SK-N-SH (cell line): Measurements from ENCODE around the gene ACBD7. TPM values are rescaled to one million over a fixed set of nuclear protein-coding genes. Genes with fewer than 3 reads are reported as not detected.

ENCODE experiments used
- CTCF ChIA-PET: fragments of 300-600, 350-600 bp; formaldehyde crosslinking; extraction: SDS; loops from one replicate; lab custom pipeline; 2021; lab: Yijun Ruan, JAX
- POLR2A ChIA-PET: fragments of 350-600 bp; sonication (Branson Sonifier 250); formaldehyde crosslinking; extraction: SDS; loops from one replicate; lab custom pipeline; 2020; ENCODE audit warnings: antibody characterized with exemption, inconsistent platforms; lab: Yijun Ruan, JAX
- DNase-seq: peaks from one replicate; pipeline ENCODE4 v3.0.0; 2012
- H2AFZ ChIP-seq: fragments of 200-600 bp; sonication (generic); 2 replicates; pipeline ENCODE4 v1.8.1; 2016; ENCODE audit warnings: antibody characterized with exemption, mild to moderate bottlenecking, low read depth
- H3F3A ChIP-seq: fragments of 200-600 bp; sonication (generic); replicated peaks from 2 replicates; pipeline ENCODE3; 2016; ENCODE audit warnings: antibody characterized with exemption, mild to moderate bottlenecking; ENCODE audit not compliant: insufficient read depth
- H3K27ac ChIP-seq, 2 experiments: fragments of 200-500 bp in 1 of 2; fragments of 200-600 bp in 1 of 2; sonication (Bioruptor generic) in 1 of 2; sonication (generic), shearing (Covaris generic) in 1 of 2; 2 replicates each; pipeline versions ENCODE4 v1.5.1 to v1.6.1; 2014 to 2016; ENCODE audit warnings: low read depth in 2 of 2, inconsistent platforms in 1 of 2, low read length in 1 of 2, mild to moderate bottlenecking in 1 of 2, mixed read lengths in 1 of 2
- H3K27me3 ChIP-seq: fragments of 200-600 bp; sonication (generic), shearing (Covaris generic); 2 replicates; pipeline ENCODE4 v1.6.1; 2016; ENCODE audit warnings: mixed run types; ENCODE audit not compliant: insufficient read depth
- H3K36me3 ChIP-seq, 2 experiments: fragments of 200-500 bp in 1 of 2; fragments of 200-600 bp in 1 of 2; sonication (Bioruptor generic) in 1 of 2; sonication (generic) in 1 of 2; replicated peaks in 1 of 2; 2 replicates each; pipeline versions ENCODE3 to v1.5.1; 2014 to 2016; ENCODE audit warnings: low read length in 1 of 2, mild to moderate bottlenecking in 1 of 2; ENCODE audit not compliant: insufficient read depth in 2 of 2, control insufficient read depth in 1 of 2
- H3K4me1 ChIP-seq, 2 experiments: fragments of 200-500 bp in 1 of 2; fragments of 200-600 bp in 1 of 2; sonication (Bioruptor generic) in 1 of 2; sonication (generic), shearing (Covaris generic) in 1 of 2; 2 replicates each; pipeline versions ENCODE4 v1.5.1 to v1.6.1; 2014 to 2016; ENCODE audit warnings: low read depth in 1 of 2, low read length in 1 of 2, mixed run types in 1 of 2; ENCODE audit not compliant: insufficient read depth in 2 of 2, control insufficient read depth in 1 of 2
- H3K4me2 ChIP-seq: fragments of 200-600 bp; sonication (generic), shearing (Covaris generic); 2 replicates; pipeline ENCODE4 v1.6.1; 2017; ENCODE audit warnings: mixed run types
- H3K4me3 ChIP-seq, 2 experiments: fragments of 200-500 bp in 1 of 2; fragments of 200-600 bp in 1 of 2; sonication (Bioruptor generic) in 1 of 2; sonication (generic), shearing (Covaris generic) in 1 of 2; 2 replicates each; pipeline versions ENCODE4 v1.5.1 to v1.8.1; 2014 to 2016; ENCODE audit warnings: low read depth in 2 of 2, inconsistent platforms in 1 of 2, low read length in 1 of 2, mild to moderate bottlenecking in 1 of 2, mixed read lengths in 1 of 2, moderate library complexity in 1 of 2
- H3K79me2 ChIP-seq: fragments of 200-600 bp; sonication (generic); 2 replicates; pipeline ENCODE4 v1.8.1; 2017; ENCODE audit warnings: mild to moderate bottlenecking; ENCODE audit not compliant: insufficient read depth
- H3K9ac ChIP-seq: fragments of 200-600 bp; sonication (generic); 2 replicates; pipeline ENCODE4 v1.6.1; 2017; ENCODE audit warnings: mixed run types
- H3K9me2 ChIP-seq: fragments of 200-600 bp; sonication (generic); 2 replicates; pipeline ENCODE4 v1.6.1; 2017; ENCODE audit warnings: mixed run types
- H3K9me3 ChIP-seq: fragments of 200-600 bp; sonication (generic); 2 replicates; pipeline ENCODE4 v1.6.1; 2017; ENCODE audit warnings: mixed run types, mild to moderate bottlenecking, moderate library complexity
- H4K20me1 ChIP-seq: fragments of 200-600 bp; sonication (generic); 2 replicates; pipeline ENCODE4 v1.6.1; 2017; ENCODE audit warnings: mild to moderate bottlenecking, mixed run types; ENCODE audit not compliant: insufficient read depth
- ELF1 ChIP-seq: IDR thresholded peaks from 2 replicates; pipeline ENCODE4 v1.4.0; 2012
- EP300 ChIP-seq, 2 experiments: IDR thresholded peaks; 2 replicates each; pipeline versions ENCODE4 v1.4.0 to v1.6.1; 2012; ENCODE audit warnings: borderline replicate concordance in 1 of 2, low read depth in 1 of 2, low read length in 1 of 2
- EZH2phosphoT487 ChIP-seq: fragments of 200-600 bp; sonication (generic); IDR thresholded peaks from 2 replicates; pipeline ENCODE4 v1.6.1; 2017; ENCODE audit warnings: low read depth, mixed run types, mild to moderate bottlenecking, antibody characterized with exemption, moderate library complexity, borderline replicate concordance
- FOSL2 ChIP-seq: IDR thresholded peaks from 2 replicates; pipeline ENCODE4 v1.4.0; 2012; ENCODE audit warnings: low read depth, mild to moderate bottlenecking, moderate library complexity, borderline replicate concordance
- FOXJ3 ChIP-seq: sonication (generic); formaldehyde crosslinking; IDR thresholded peaks from 2 replicates; pipeline ENCODE4 v1.5.1; 2020; ENCODE audit warnings: mild to moderate bottlenecking, missing genetic modification reagents
- FOXM1 ChIP-seq: IDR thresholded peaks from 2 replicates; pipeline ENCODE4 v1.4.0; 2012; ENCODE audit warnings: low read depth, mild to moderate bottlenecking
- GABPA ChIP-seq: IDR thresholded peaks from 2 replicates; pipeline ENCODE4 v1.4.0; 2012; ENCODE audit warnings: low read depth, mild to moderate bottlenecking
- GATA2 ChIP-seq: sonication (generic); formaldehyde crosslinking; IDR thresholded peaks from 2 replicates; pipeline ENCODE4 v1.5.0; 2020; ENCODE audit warnings: mild to moderate bottlenecking, missing genetic modification reagents
- IRF3 ChIP-seq: fragments of 150-350 bp; IDR thresholded peaks from 2 replicates; pipeline ENCODE4 v1.6.1; 2016; ENCODE audit warnings: mild to moderate bottlenecking, low read depth, low read length
- MXI1 ChIP-seq: IDR thresholded peaks from 2 replicates; pipeline ENCODE4 v1.6.1; 2012; ENCODE audit warnings: mild to moderate bottlenecking, low read depth, low read length, improper control_type of control experiment
- NFIC ChIP-seq: IDR thresholded peaks from 2 replicates; pipeline ENCODE4 v1.4.0; 2012; ENCODE audit warnings: borderline replicate concordance
- POLR2AphosphoS5 ChIP-seq: IDR thresholded peaks from 2 replicates; pipeline ENCODE4 v1.6.1; 2012; ENCODE audit warnings: low read depth, low read length
- RCOR1 ChIP-seq: fragments of 150-350 bp; IDR thresholded peaks from 2 replicates; pipeline ENCODE4 v1.6.1; 2017; ENCODE audit warnings: antibody characterized with exemption, low read length
- SIN3A ChIP-seq: IDR thresholded peaks from 2 replicates; pipeline ENCODE4 v1.6.1; 2012; ENCODE audit warnings: low read depth, mild to moderate bottlenecking, low read length, moderate library complexity, borderline replicate concordance
- SMC3 ChIP-seq: IDR thresholded peaks from 2 replicates; pipeline ENCODE4 v1.6.1; 2012; ENCODE audit warnings: low read depth, low read length, improper control_type of control experiment
- TAF1 ChIP-seq: IDR thresholded peaks from 2 replicates; pipeline ENCODE4 v1.6.1; 2012; ENCODE audit warnings: low read depth, mild to moderate bottlenecking, low read length, moderate library complexity, borderline replicate concordance
- TCF12 ChIP-seq: IDR thresholded peaks from 2 replicates; pipeline ENCODE4 v1.4.0; 2012
- TEAD4 ChIP-seq: IDR thresholded peaks from 2 replicates; pipeline ENCODE4 v1.4.0; 2012; ENCODE audit warnings: mild to moderate bottlenecking, borderline replicate concordance; ENCODE audit not compliant: insufficient read depth
- WGBS: methylation state at CpG from one replicate; pipeline ENCODE4 v1.1.6; 2017; ENCODE audit warnings: low lambda C conversion rate; 5-methylcytosine and 5-hydroxymethylcytosine counted together
- polyA plus RNA-seq, 3 experiments: library from polyadenylated mRNA; depleted of rRNA; stranded (reverse); fragments of >200 nt; gene quantifications; 2 replicates each; pipeline ENCODE4 v1.2.3, GENCODE V29; 2012
- TF ChIP-seq, protein P1 (sequence below): fragments of 200-600 bp; sonication (generic); IDR thresholded peaks from 2 replicates; pipeline ENCODE4 v1.6.1; 2017; ENCODE audit warnings: antibody characterized with exemption, mild to moderate bottlenecking, moderate library complexity
- TF ChIP-seq, protein P2 (sequence below): IDR thresholded peaks from 2 replicates; pipeline ENCODE4 v1.4.0; 2012; ENCODE audit warnings: low read depth

The ACBD7 gene
- polyA plus RNA-seq, 1 of the 3 experiments (the other 2 are of a cell fraction), result 0.92 TPM

GRCh38 chr10:15113766-15114165, 25.2 kb upstream of the ACBD7 start:
- TF ChIP-seq TAF1 (no peak), IRF3 (no peak), FOXM1 (no peak), SMC3 (no peak), FOSL2 (no peak), MXI1 (no peak), GATA2 (CRISPR knock-in tag) (no peak), SIN3A (no peak), NFIC (no peak), TEAD4 (no peak), TCF12 (no peak), EP300 (IDR thresholded peaks at IDR 0.05; ENCODE audit: borderline replicate concordance in 1 of 2, low read depth in 1 of 2, low read length in 1 of 2) (no peak), GABPA (no peak), RCOR1 (no peak), POLR2AphosphoS5 (no peak), ELF1 (no peak), EZH2phosphoT487 (no peak), FOXJ3 (CRISPR knock-in tag) (no peak)
- TF ChIP-seq, protein P1, sequence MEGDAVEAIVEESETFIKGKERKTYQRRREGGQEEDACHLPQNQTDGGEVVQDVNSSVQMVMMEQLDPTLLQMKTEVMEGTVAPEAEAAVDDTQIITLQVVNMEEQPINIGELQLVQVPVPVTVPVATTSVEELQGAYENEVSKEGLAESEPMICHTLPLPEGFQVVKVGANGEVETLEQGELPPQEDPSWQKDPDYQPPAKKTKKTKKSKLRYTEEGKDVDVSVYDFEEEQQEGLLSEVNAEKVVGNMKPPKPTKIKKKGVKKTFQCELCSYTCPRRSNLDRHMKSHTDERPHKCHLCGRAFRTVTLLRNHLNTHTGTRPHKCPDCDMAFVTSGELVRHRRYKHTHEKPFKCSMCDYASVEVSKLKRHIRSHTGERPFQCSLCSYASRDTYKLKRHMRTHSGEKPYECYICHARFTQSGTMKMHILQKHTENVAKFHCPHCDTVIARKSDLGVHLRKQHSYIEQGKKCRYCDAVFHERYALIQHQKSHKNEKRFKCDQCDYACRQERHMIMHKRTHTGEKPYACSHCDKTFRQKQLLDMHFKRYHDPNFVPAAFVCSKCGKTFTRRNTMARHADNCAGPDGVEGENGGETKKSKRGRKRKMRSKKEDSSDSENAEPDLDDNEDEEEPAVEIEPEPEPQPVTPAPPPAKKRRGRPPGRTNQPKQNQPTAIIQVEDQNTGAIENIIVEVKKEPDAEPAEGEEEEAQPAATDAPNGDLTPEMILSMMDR, result no peak
- TF ChIP-seq, protein P2, sequence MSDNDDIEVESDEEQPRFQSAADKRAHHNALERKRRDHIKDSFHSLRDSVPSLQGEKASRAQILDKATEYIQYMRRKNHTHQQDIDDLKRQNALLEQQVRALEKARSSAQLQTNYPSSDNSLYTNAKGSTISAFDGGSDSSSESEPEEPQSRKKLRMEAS, result no peak
- 92% methylated on average over 3 of the region's 4 CpGs for WGBS
- no peaks in the 10 kb centered on the region for H3K4me1 ChIP-seq
- H3K36me3 ChIP-seq, result peaks cover 31 to 58% of the 10 kb centered on the region in 2 experiments
- peaks cover 5% of the 10 kb centered on the region; the same call in 1 of the 2 replicates for H3K79me2 ChIP-seq
- no peak overlapping the region for H2AFZ ChIP-seq
- ChIA-PET CTCF (interaction anchor here (1.2 kb wide), 1 partner anchor 7 kb away, joined by 3 read pairs; no protein-coding TSS in a partner anchor), POLR2A (no interaction called here)
- H3K27ac ChIP-seq, result no peak overlapping the region
- no peaks in the 10 kb centered on the region for H3K9me3 ChIP-seq
- DNase-seq, result no peak
- no peak overlapping the region for H3K9ac ChIP-seq
- no peak overlapping the region for H3K4me3 ChIP-seq
- no peaks in the 10 kb centered on the region for H3K27me3 ChIP-seq
- H3K4me2 ChIP-seq, result no peak overlapping the region
- peaks cover 4% of the 10 kb centered on the region for H3F3A ChIP-seq
- no peaks in the 10 kb centered on the region for H3K9me2 ChIP-seq
- H4K20me1 ChIP-seq, result no peaks in the 10 kb centered on the region
